Endothelial cell of umbilical vein (primary cell): Measurements from ENCODE around the gene STRN3. TPM values are rescaled to one million over a fixed set of nuclear protein-coding genes. Genes with fewer than 3 reads are reported as not detected.
"Not testable (repeated sequence)": the region's sequence is repeated elsewhere in the genome, so short reads cannot be mapped to it uniquely, and the experiment has no call there.

Source experiments
- BruUV-seq: library from RNA; stranded (reverse); fragments of 400-500 nt; replicated peaks from 2 replicates; lab custom pipeline; 2021; lab: Mats Ljungman, UMichigan
- CTCF ChIA-PET: fragments of 300-600, 350-600 bp; sonication (Branson Sonifier 250); formaldehyde crosslinking; loops from one replicate; lab custom pipeline; 2021; ENCODE audit warnings: antibody characterized with exemption, inconsistent platforms; lab: Charles Lee
- POLR2A ChIA-PET: fragments of 300-600, 350-600 bp; sonication (Branson Sonifier 250); formaldehyde crosslinking; loops from one replicate; lab custom pipeline; 2021; ENCODE audit warnings: antibody characterized with exemption, inconsistent platforms; lab: Charles Lee
- DNase-seq: peaks from one replicate; pipeline ENCODE4 v3.0.0-alpha.2; 2011; ENCODE audit warnings: low read depth, low spot score
- FAIRE-seq: peaks from 2 replicates; lab custom pipeline; 2011; peaks lifted over from hg19 to GRCh38; lab: Jason Lieb, UNC
- H2AFZ ChIP-seq: 2 replicates; pipeline ENCODE4 v1.6.0; 2012; ENCODE audit warnings: low read depth, low read length, control low read depth, inconsistent platforms
- H3K27ac ChIP-seq: 2 replicates; pipeline ENCODE4 v1.5.1; 2011; ENCODE audit warnings: low read depth, mild to moderate bottlenecking, control low read depth, low read length, moderate library complexity; ENCODE audit not compliant: insufficient read depth
- H3K27me3 ChIP-seq, 2 experiments: 2 replicates each; pipeline versions ENCODE4 v1.6.0 to v1.6.1; 2011; ENCODE audit warnings: low read length in 2 of 2, mixed read lengths in 1 of 2; ENCODE audit not compliant: control insufficient read depth in 2 of 2, insufficient read depth in 2 of 2
- H3K36me3 ChIP-seq, 2 experiments: 2 replicates in 1 of 2; 3 replicates in 1 of 2; pipeline ENCODE4 v1.5.1; 2011; ENCODE audit warnings: low read length in 2 of 2, mild to moderate bottlenecking in 1 of 2, moderate library complexity in 1 of 2; ENCODE audit not compliant: control insufficient read depth in 2 of 2, insufficient read depth in 2 of 2; ENCODE audit errors: extremely low read depth in 1 of 2
- H3K4me1 ChIP-seq: 3 replicates; pipeline ENCODE4 v1.5.1; 2011; ENCODE audit warnings: mild to moderate bottlenecking, low read length; ENCODE audit not compliant: control insufficient read depth, insufficient read depth; ENCODE audit errors: extremely low read depth
- H3K4me2 ChIP-seq: 2 replicates; pipeline ENCODE4 v1.6.1; 2011; ENCODE audit warnings: low read length, control low read depth, mixed read lengths; ENCODE audit not compliant: insufficient read depth
- H3K4me3 ChIP-seq, 3 experiments: fragments of 200-600 bp in 1 of 3; sonication (generic), shearing (Covaris generic) in 1 of 3; replicated peaks in 1 of 3; 2 replicates each; pipeline ENCODE4 v1.5.1; 2011 to 2016; ENCODE audit warnings: control low read depth in 3 of 3, low read length in 3 of 3, mild to moderate bottlenecking in 2 of 3, inconsistent platforms in 1 of 3, low read depth in 1 of 3, moderate library complexity in 1 of 3; ENCODE audit not compliant: insufficient read depth in 1 of 3
- H3K79me2 ChIP-seq: 2 replicates; pipeline ENCODE4 v1.6.0; 2012; ENCODE audit warnings: low read length, inconsistent platforms; ENCODE audit not compliant: control insufficient read depth, insufficient read depth
- H3K9ac ChIP-seq: replicated peaks from 2 replicates; pipeline ENCODE3; 2011; ENCODE audit warnings: low read length, control low read depth; ENCODE audit not compliant: insufficient read depth; ENCODE audit errors: extremely low read depth
- H3K9me1 ChIP-seq: replicated peaks from 3 replicates; pipeline ENCODE4 v1.6.0; 2011; ENCODE audit warnings: mild to moderate bottlenecking, low read length; ENCODE audit not compliant: control insufficient read depth, insufficient read depth; ENCODE audit errors: extremely low read depth
- H3K9me3 ChIP-seq: replicated peaks from 2 replicates; pipeline ENCODE4 v1.5.1; 2012; ENCODE audit warnings: low read length, inconsistent platforms; ENCODE audit not compliant: control insufficient read depth, insufficient read depth
- H4K20me1 ChIP-seq: replicated peaks from 2 replicates; pipeline ENCODE3; 2011; ENCODE audit warnings: mild to moderate bottlenecking, low read length; ENCODE audit not compliant: control insufficient read depth, insufficient read depth; ENCODE audit errors: extremely low read depth
- EZH2 ChIP-seq: IDR thresholded peaks from 2 replicates; pipeline ENCODE4 v1.6.1; 2012; ENCODE audit warnings: borderline replicate concordance, low read depth, mild to moderate bottlenecking, moderate library complexity, low read length, inconsistent platforms; ENCODE audit not compliant: severe bottlenecking
- FOS ChIP-seq: IDR thresholded peaks from 2 replicates; pipeline ENCODE4 v1.6.1; 2011; ENCODE audit warnings: mild to moderate bottlenecking, low read length, moderate library complexity, borderline replicate concordance; ENCODE audit not compliant: insufficient read depth
- GATA2 ChIP-seq: IDR thresholded peaks from 2 replicates; pipeline ENCODE4 v1.7.0; 2011; ENCODE audit warnings: low read depth, mild to moderate bottlenecking, moderate library complexity, mixed read lengths, low read length; ENCODE audit not compliant: insufficient read length, insufficient read depth
- JUN ChIP-seq: IDR thresholded peaks from 2 replicates; pipeline ENCODE4 v1.6.1; 2011; ENCODE audit warnings: borderline replicate concordance, low read depth; ENCODE audit not compliant: insufficient read length, insufficient read depth
- MYC ChIP-seq: IDR thresholded peaks from one replicate; pipeline ENCODE4 v1.6.1; 2011; ENCODE audit warnings: mild to moderate bottlenecking, low read depth, low read length
- POLR2A ChIP-seq: IDR thresholded peaks from 2 replicates; pipeline ENCODE4 v1.6.1; 2012; ENCODE audit warnings: low read depth, mild to moderate bottlenecking, control low read depth, low read length
- POLR2AphosphoS5 ChIP-seq: IDR thresholded peaks from 2 replicates; pipeline ENCODE4 v1.6.1; 2012; ENCODE audit warnings: low read depth, mild to moderate bottlenecking, control low read depth, low read length, moderate library complexity; ENCODE audit not compliant: insufficient read depth
- dilution Hi-C: fragments of 300-500 bp; cut with MboI; formaldehyde crosslinking; loops from one replicate; pipeline ENCODE4 v1.15.0; 2019; ENCODE audit warnings: low sequenced_read_pairs; ENCODE audit not compliant: extremely low pct_ligation_motif_present
- intact Hi-C: fragments of 100-400 bp; cut with micrococcal nuclease; formaldehyde crosslinking; loops from one replicate; pipeline ENCODE4 v1.10.0; 2022
- polyA plus RNA-seq, 4 experiments: library from polyadenylated mRNA; depleted of rRNA in 3 of 4; stranded (reverse) in 3 of 4; unstranded in 1 of 4; fragments of >200 nt; gene quantifications; 2 replicates each; pipeline versions ENCODE4 v1.2.1 to v1.2.3, GENCODE V29; 2011 to 2012; ENCODE audit warnings: missing spikeins in 1 of 4
- total RNA-seq: library from RNA; stranded (reverse); gene quantifications from 2 replicates; pipeline ENCODE4 v1.2.3, GENCODE V29; 2021
- TF ChIP-seq, protein P1 (sequence below), 2 donors: IDR thresholded peaks; 1 replicate in 1 of 2; 2 replicates in 1 of 2; pipeline ENCODE4 v1.5.1; 2011; ENCODE audit warnings: low read length in 2 of 2, mild to moderate bottlenecking in 2 of 2, moderate library complexity in 2 of 2, control low read depth in 1 of 2, inconsistent platforms in 1 of 2, low read depth in 1 of 2; ENCODE audit not compliant: insufficient read depth in 1 of 2; ENCODE audit errors: extremely low read depth in 1 of 2
- TF ChIP-seq, protein P2 (sequence below): IDR thresholded peaks from 2 replicates; pipeline ENCODE4 v1.6.1; 2011; ENCODE audit not compliant: insufficient read depth, insufficient read length

The STRN3 gene
- total and polyA plus RNA-seq, 2 donors (not counting 3 experiments of a cell fraction or from before 2014, with no cell fraction given), result 8.4 to 35.1 TPM

DNA sequence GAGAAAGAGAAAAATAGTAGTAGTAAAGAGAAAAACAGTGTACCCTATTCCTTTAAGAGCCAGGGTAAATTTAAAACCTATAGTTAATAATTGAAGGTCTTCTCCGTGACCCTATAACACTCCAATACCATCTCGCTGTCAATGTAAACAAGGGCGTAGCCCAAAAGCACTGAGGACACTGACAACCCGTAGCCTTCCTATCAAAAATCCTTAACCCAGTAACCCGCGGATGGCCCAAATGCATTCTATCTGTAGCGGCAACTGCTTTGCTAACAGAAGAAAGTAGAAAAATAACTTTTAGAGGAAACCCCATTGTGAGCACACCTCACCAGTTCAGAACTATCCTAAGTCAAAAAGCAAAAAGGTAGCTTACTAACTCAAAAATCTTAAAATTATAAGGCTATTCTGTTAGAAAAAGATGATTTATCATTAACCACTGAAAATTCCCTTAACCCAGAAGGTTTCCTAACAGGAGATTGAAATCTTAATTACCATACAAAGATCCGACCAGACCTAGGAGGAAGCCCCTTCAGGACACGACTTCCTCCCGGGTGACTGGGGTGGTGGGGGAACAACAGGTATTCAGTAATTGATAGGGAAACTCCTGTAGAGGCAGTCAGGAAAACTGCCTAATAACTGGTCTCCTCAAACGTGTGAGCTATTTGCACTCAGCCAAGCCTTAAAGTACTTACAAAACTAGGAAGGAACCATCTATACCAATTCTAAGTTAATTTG lies 58.6 kb downstream of the STRN3 start:
- H3K4me1 ChIP-seq, H3K9me3 ChIP-seq, H2AFZ ChIP-seq, FAIRE-seq, BruUV-seq, H3K27me3 ChIP-seq, H3K4me3 ChIP-seq, H3K9me1 ChIP-seq, POLR2A ChIA-PET, dilution Hi-C loops, DNase-seq, CTCF ChIA-PET, intact Hi-C loops, H3K4me2 ChIP-seq, H3K9ac ChIP-seq, H4K20me1 ChIP-seq, H3K27ac ChIP-seq, H3K36me3 ChIP-seq: not testable (repeated sequence)
- peaks cover 80% of the 10 kb centered on the region for H3K79me2 ChIP-seq

DNA sequence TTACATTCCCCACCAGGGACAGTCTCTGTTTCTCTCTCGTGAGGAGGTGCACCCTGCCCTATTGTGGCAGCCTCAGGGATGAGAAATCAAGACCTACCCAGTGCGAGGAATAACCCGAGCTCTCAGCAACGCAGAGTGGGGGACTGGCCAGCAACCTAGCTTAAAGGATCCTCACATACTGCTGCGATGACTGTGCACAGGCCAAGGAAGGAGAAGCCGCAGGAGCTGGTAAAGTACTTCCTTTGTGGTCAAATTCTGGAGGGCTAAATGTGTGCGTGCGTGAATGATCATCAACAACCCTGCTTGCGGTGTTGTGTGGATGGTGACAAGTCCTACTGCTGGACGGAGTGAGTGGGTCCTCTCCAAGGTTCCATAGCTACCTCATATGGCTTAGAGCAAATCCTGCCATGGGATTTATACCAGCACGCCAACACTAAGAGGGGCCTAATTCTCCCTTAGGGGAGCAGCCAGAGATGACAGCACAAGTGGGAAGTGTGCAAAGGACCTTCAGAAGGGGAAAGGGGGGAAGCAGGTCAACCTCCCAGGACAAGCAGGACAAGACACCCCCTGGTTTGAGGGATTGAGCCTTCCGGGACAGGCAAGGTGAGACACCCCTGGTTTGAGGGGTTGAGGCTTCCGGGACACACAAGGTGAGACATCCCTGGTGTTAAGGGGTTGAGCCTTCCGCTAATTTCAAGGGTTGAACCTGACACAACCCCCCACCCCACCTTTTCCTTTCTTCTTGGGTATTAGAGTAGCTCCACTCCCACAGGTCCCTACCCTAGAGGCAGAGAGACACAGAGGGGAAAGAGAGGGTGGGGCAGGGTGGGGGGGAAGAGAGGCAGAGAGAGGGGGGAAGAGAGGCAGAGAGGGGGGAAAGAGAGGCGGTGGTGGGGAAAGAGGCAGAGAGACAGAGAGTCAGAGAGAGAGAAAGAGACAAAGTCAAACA lies 59.5 kb downstream of the STRN3 start:
- Histone ChIP-seq H3K4me3 (no peak overlapping the region), H3K9me1 (no peaks in the 10 kb centered on the region), H3K4me1 (no peaks in the 10 kb centered on the region), H3K9ac (no peak overlapping the region), H3K9me3 (no peaks in the 10 kb centered on the region), H3K79me2 (peaks cover 78% of the 10 kb centered on the region), H3K27me3 (no peaks in the 10 kb centered on the region), H3K27ac (no peak overlapping the region), H4K20me1 (peaks cover 3% of the 10 kb centered on the region), H3K4me2 (no peak overlapping the region), H2AFZ (no peak overlapping the region), H3K36me3 (peaks cover 2% of the 10 kb centered on the region in 2 experiments)
- CTCF ChIA-PET, result no interaction called here
- FAIRE-seq (no peak), DNase-seq (no peak)
- no TSS peak for BruUV-seq
- TF ChIP-seq EZH2, result no peak
- TF ChIP-seq JUN, result no peak
- TF ChIP-seq, protein P1, sequence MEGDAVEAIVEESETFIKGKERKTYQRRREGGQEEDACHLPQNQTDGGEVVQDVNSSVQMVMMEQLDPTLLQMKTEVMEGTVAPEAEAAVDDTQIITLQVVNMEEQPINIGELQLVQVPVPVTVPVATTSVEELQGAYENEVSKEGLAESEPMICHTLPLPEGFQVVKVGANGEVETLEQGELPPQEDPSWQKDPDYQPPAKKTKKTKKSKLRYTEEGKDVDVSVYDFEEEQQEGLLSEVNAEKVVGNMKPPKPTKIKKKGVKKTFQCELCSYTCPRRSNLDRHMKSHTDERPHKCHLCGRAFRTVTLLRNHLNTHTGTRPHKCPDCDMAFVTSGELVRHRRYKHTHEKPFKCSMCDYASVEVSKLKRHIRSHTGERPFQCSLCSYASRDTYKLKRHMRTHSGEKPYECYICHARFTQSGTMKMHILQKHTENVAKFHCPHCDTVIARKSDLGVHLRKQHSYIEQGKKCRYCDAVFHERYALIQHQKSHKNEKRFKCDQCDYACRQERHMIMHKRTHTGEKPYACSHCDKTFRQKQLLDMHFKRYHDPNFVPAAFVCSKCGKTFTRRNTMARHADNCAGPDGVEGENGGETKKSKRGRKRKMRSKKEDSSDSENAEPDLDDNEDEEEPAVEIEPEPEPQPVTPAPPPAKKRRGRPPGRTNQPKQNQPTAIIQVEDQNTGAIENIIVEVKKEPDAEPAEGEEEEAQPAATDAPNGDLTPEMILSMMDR (IDR thresholded peaks at IDR 0.05; ENCODE audit: extremely low read depth in 1 of 2, insufficient read depth in 1 of 2, low read depth in 1 of 2, low read length in 2 of 2), result no peak
- no peak for TF ChIP-seq FOS
- TF ChIP-seq, protein P2, sequence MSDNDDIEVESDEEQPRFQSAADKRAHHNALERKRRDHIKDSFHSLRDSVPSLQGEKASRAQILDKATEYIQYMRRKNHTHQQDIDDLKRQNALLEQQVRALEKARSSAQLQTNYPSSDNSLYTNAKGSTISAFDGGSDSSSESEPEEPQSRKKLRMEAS, result no peak
- TF ChIP-seq POLR2AphosphoS5, result no peak
- no peak for TF ChIP-seq GATA2
- no peak for TF ChIP-seq POLR2A
- TF ChIP-seq MYC, result no peak
- POLR2A ChIA-PET, result no interaction called here
- intact Hi-C loops (no loop called here), dilution Hi-C loops (no loop called here)
